BLaER1 treated with 17β-estradiol and CSF1 and Interleukin-3, amounts not matched to agents 10 nM and 100 nM (cell line): Measurements from ENCODE around the gene FLT1.

ENCODE experiments used
- H3K27ac ChIP-seq, 11 experiments: shearing (Covaris generic); formaldehyde crosslinking; 2 replicates each; pipeline ENCODE4 v1.8.1; 2022
- H3K27me3 ChIP-seq, 11 experiments: shearing (Covaris generic); formaldehyde crosslinking; 2 replicates each; pipeline ENCODE4 v1.8.1; 2022
- H3K36me3 ChIP-seq, 11 experiments: shearing (Covaris generic); formaldehyde crosslinking; 2 replicates each; pipeline ENCODE4 v1.8.1; 2022
- H3K4me1 ChIP-seq, 10 experiments: shearing (Covaris generic); formaldehyde crosslinking; 2 replicates each; pipeline ENCODE4 v1.8.1; 2022
- H3K4me2 ChIP-seq, 11 experiments: shearing (Covaris generic); formaldehyde crosslinking; 2 replicates each; pipeline ENCODE4 v1.8.1; 2022
- H3K4me3 ChIP-seq, 10 experiments: shearing (Covaris generic); formaldehyde crosslinking; 2 replicates each; pipeline ENCODE4 v1.8.1; 2022
- H3K9ac ChIP-seq, 11 experiments: shearing (Covaris generic); formaldehyde crosslinking; 2 replicates each; pipeline ENCODE4 v1.8.1; 2022
- H3K9me3 ChIP-seq, 11 experiments: shearing (Covaris generic); formaldehyde crosslinking; replicated peaks in 1 of 11; 2 replicates each; pipeline ENCODE4 v1.8.1; 2022
- H4K20me1 ChIP-seq, 11 experiments: shearing (Covaris generic); formaldehyde crosslinking; 2 replicates each; pipeline ENCODE4 v1.8.1; 2022
- Cebpa-rat ChIP-seq, 11 experiments: shearing (Covaris generic); IDR thresholded peaks; 2 replicates each; pipeline ENCODE4 v1.8.1; 2022

The FLT1 gene

GRCh38 chr13:28409648-28410047, 85.3 kb downstream of the FLT1 start:
- no peaks in the 10 kb centered on the region for H3K27me3 ChIP-seq
- no peaks in the 10 kb centered on the region for H3K9me3 ChIP-seq
- H3K4me3 ChIP-seq, result no peak overlapping the region
- no peak for TF ChIP-seq Cebpa-rat (IDR thresholded peaks at IDR 0.05)
- H3K4me1 ChIP-seq, result peaks cover 30 to 43% (median 41%) of the 10 kb centered on the region in 10 experiments
- H3K9ac ChIP-seq, result no peak overlapping the region
- no peak overlapping the region for H3K27ac ChIP-seq
- H3K36me3 ChIP-seq, result peaks cover 7 to 81% (median 42%) of the 10 kb centered on the region in 11 experiments; a peak in 21 of 22 replicates
- peak overlapping the region in 10 of 11 experiments; percentile 16 to 81 (median 54); a peak in 16 of 22 replicates for H3K4me2 ChIP-seq
- peaks cover 0 to 20% (median 0%) of the 10 kb centered on the region in 11 experiments; a peak in 6 of 22 replicates for H4K20me1 ChIP-seq

- H3K4me2 ChIP-seq, result peak overlapping the region; percentile 16 to 81 (median 55)
- peak overlapping the region in 4 of 11 experiments; percentile 1 to 52 (median 19); a peak in 5 of 22 replicates for H3K27ac ChIP-seq
- H3K4me3 ChIP-seq, result no peak overlapping the region
- H4K20me1 ChIP-seq, result peaks cover 0 to 19% (median 0%) of the 10 kb centered on the region in 11 experiments; a peak in 6 of 22 replicates
- TF ChIP-seq Cebpa-rat (IDR thresholded peaks at IDR 0.05), result no peak
- H3K27me3 ChIP-seq, result no peaks in the 10 kb centered on the region
- H3K9me3 ChIP-seq, result no peaks in the 10 kb centered on the region
- H3K9ac ChIP-seq, result no peak overlapping the region
- peaks cover 7 to 81% (median 42%) of the 10 kb centered on the region in 11 experiments; a peak in 21 of 22 replicates for H3K36me3 ChIP-seq
- H3K4me1 ChIP-seq, result peaks cover 30 to 43% (median 41%) of the 10 kb centered on the region in 10 experiments
Measured at GRCh38 chr13:28408863-28409262, 86.1 kb downstream of the FLT1 start.

GRCh38 chr13:28408235-28408848, 86.6 kb downstream of the FLT1 start:
- no peaks in the 10 kb centered on the region for H3K9me3 ChIP-seq
- peak overlapping the region in 4 of 11 experiments; percentile 1 to 52 (median 19); a peak in 5 of 22 replicates for H3K27ac ChIP-seq
- no peak overlapping the region for H3K4me3 ChIP-seq
- H3K27me3 ChIP-seq, result no peaks in the 10 kb centered on the region
- H3K4me2 ChIP-seq, result peak overlapping the region; percentile 16 to 81 (median 55)
- peaks cover 0 to 19% (median 0%) of the 10 kb centered on the region in 11 experiments; a peak in 6 of 22 replicates for H4K20me1 ChIP-seq
- peaks cover 7 to 81% (median 43%) of the 10 kb centered on the region in 11 experiments; a peak in 21 of 22 replicates for H3K36me3 ChIP-seq
- peaks cover 33 to 47% (median 41%) of the 10 kb centered on the region in 10 experiments for H3K4me1 ChIP-seq
- no peak for TF ChIP-seq Cebpa-rat (IDR thresholded peaks at IDR 0.05)
- H3K9ac ChIP-seq, result no peak overlapping the region

- Histone ChIP-seq H3K4me3 (no peak overlapping the region), H3K4me1 (peaks cover 36 to 58% (median 42%) of the 10 kb centered on the region in 10 experiments), H3K9me3 (no peaks in the 10 kb centered on the region), H3K4me2 (peak overlapping the region in 1 of 11 experiments; percentile 14; a peak in 1 of 22 replicates), H3K9ac (no peak overlapping the region), H3K27me3 (no peaks in the 10 kb centered on the region), H3K36me3 (peaks cover 7 to 88% (median 49%) of the 10 kb centered on the region in 11 experiments; a peak in 21 of 22 replicates), H4K20me1 (peaks cover 0 to 19% (median 0%) of the 10 kb centered on the region in 11 experiments; a peak in 6 of 22 replicates), H3K27ac (no peak overlapping the region)
- no peak for TF ChIP-seq Cebpa-rat (IDR thresholded peaks at IDR 0.05)
Measured at GRCh38 chr13:28406733-28407266, 88.1 kb downstream of the FLT1 start.

- H3K4me1 ChIP-seq, result peaks cover 0 to 35% (median 12%) of the 10 kb centered on the region in 10 experiments; a peak in 12 of 20 replicates
- H3K27ac ChIP-seq, result peak overlapping the region in 3 of 11 experiments; percentile 52 to 57 (median 54); a peak in 7 of 22 replicates
- peak overlapping the region in 6 of 11 experiments; percentile 1 to 71 (median 50); a peak in 9 of 22 replicates for H3K4me2 ChIP-seq
- no peak for TF ChIP-seq Cebpa-rat (IDR thresholded peaks at IDR 0.05)
- H4K20me1 ChIP-seq, result peaks cover 0 to 5% (median 0%) of the 10 kb centered on the region in 11 experiments; a peak in 3 of 22 replicates
- H3K4me3 ChIP-seq, result no peak overlapping the region
- peak overlapping the region in 1 of 11 experiments; percentile 34; a peak in 1 of 22 replicates for H3K9ac ChIP-seq
- peaks cover 12 to 99% (median 87%) of the 10 kb centered on the region in 11 experiments for H3K36me3 ChIP-seq
- H3K27me3 ChIP-seq, result no peaks in the 10 kb centered on the region
- H3K9me3 ChIP-seq, result no peaks in the 10 kb centered on the region
Measured at GRCh38 chr13:28402057-28402381, 92.9 kb downstream of the FLT1 start.

- no peak overlapping the region for H3K4me3 ChIP-seq
- no peaks in the 10 kb centered on the region for H3K9me3 ChIP-seq
- H3K9ac ChIP-seq, result peak overlapping the region in 2 of 11 experiments; percentile 1 to 34; a peak in 2 of 22 replicates
- no peaks in the 10 kb centered on the region for H3K27me3 ChIP-seq
- H3K4me1 ChIP-seq, result peaks cover 0 to 35% (median 12%) of the 10 kb centered on the region in 10 experiments; a peak in 12 of 20 replicates
- H3K27ac ChIP-seq, result peak overlapping the region in 5 of 11 experiments; percentile 6 to 57 (median 52); a peak in 8 of 22 replicates
- TF ChIP-seq Cebpa-rat (IDR thresholded peaks at IDR 0.05), result no peak
- H3K4me2 ChIP-seq, result peak overlapping the region in 6 of 11 experiments; percentile 1 to 71 (median 50); a peak in 9 of 22 replicates
- peaks cover 17 to 99% (median 87%) of the 10 kb centered on the region in 11 experiments for H3K36me3 ChIP-seq
- no peaks in the 10 kb centered on the region for H4K20me1 ChIP-seq
Measured at GRCh38 chr13:28401303-28402056, 93.4 kb downstream of the FLT1 start.

- H3K27me3 ChIP-seq, result no peaks in the 10 kb centered on the region
- no peak overlapping the region for H3K4me2 ChIP-seq
- no peaks in the 10 kb centered on the region for H3K9me3 ChIP-seq
- H3K9ac ChIP-seq, result no peak overlapping the region
- peaks cover 11 to 100% (median 96%) of the 10 kb centered on the region in 11 experiments for H3K36me3 ChIP-seq
- TF ChIP-seq Cebpa-rat (IDR thresholded peaks at IDR 0.05), result no peak
- H3K27ac ChIP-seq, result no peak overlapping the region
- peaks cover 0 to 34% (median 7%) of the 10 kb centered on the region in 10 experiments; a peak in 10 of 20 replicates for H3K4me1 ChIP-seq
- H4K20me1 ChIP-seq, result 0 out of 22 replicates have a peak, but pooled peaks cover 0 to 3% (median 0%) of the 10 kb centered on the region in 11 experiments
- no peak overlapping the region for H3K4me3 ChIP-seq
Measured at GRCh38 chr13:28396053-28396452, 98.9 kb downstream of the FLT1 start.

GRCh38 chr13:28394422-28394821, 100.5 kb downstream of the FLT1 start:
- H3K27ac ChIP-seq, result peak overlapping the region in 2 of 11 experiments; percentile 36 to 42; a peak in 3 of 22 replicates
- H3K27me3 ChIP-seq, result no peaks in the 10 kb centered on the region
- peaks cover 0 to 26% (median 5%) of the 10 kb centered on the region in 10 experiments; a peak in 10 of 20 replicates for H3K4me1 ChIP-seq
- H3K9ac ChIP-seq, result peak overlapping the region in 1 of 11 experiments; percentile 16; a peak in 1 of 22 replicates
- peak overlapping the region in 5 of 11 experiments; percentile 27 to 56 (median 41); a peak in 9 of 22 replicates for H3K4me2 ChIP-seq
- TF ChIP-seq Cebpa-rat (IDR thresholded peaks at IDR 0.05), result no peak
- no peaks in the 10 kb centered on the region for H3K9me3 ChIP-seq
- peaks cover 0 to 3% (median 0%) of the 10 kb centered on the region in 11 experiments; a peak in 1 of 22 replicates for H4K20me1 ChIP-seq
- peaks cover 24 to 100% (median 97%) of the 10 kb centered on the region in 11 experiments for H3K36me3 ChIP-seq
- H3K4me3 ChIP-seq, result no peak overlapping the region
